HEK293 (cell line): ENCODE results near the gene LTO1.

Experiments
- CTCF ChIA-PET: fragments of 350-600 bp; formaldehyde crosslinking; extraction: SDS; loops from one replicate; lab custom pipeline; 2021; ENCODE audit warnings: antibody characterized with exemption; lab: Yijun Ruan, JAX
- POLR2A ChIA-PET: fragments of 300-600 bp; formaldehyde crosslinking; extraction: SDS; loops from one replicate; lab custom pipeline; 2020; ENCODE audit warnings: antibody characterized with exemption, inconsistent platforms; lab: Yijun Ruan, JAX
- H3K27ac ChIP-seq: fragments of 200-500 bp; sonication (Bioruptor generic); 2 replicates; pipeline ENCODE4 v1.5.1; 2014; ENCODE audit warnings: low read depth, low read length, control low read depth, inconsistent platforms; ENCODE audit errors: extremely low read depth
- H3K36me3 ChIP-seq, 2 experiments: fragments of 200-500 bp in 1 of 2; sonication (Bioruptor generic) in 1 of 2; 1 replicate in 1 of 2; 2 replicates in 1 of 2; pipeline ENCODE4 v1.5.1; 2014 to 2017; ENCODE audit warnings: inconsistent platforms in 2 of 2, low read length in 2 of 2; ENCODE audit not compliant: control insufficient read depth in 2 of 2, insufficient read depth in 1 of 2
- H3K4me1 ChIP-seq: fragments of 200-500 bp; sonication (Bioruptor generic); 2 replicates; pipeline ENCODE4 v1.5.1; 2014; ENCODE audit warnings: mild to moderate bottlenecking, low read length, inconsistent platforms; ENCODE audit not compliant: control insufficient read depth, insufficient read depth
- H3K4me3 ChIP-seq: 2 replicates; pipeline ENCODE4 v1.5.1; 2011; ENCODE audit warnings: low read depth, mild to moderate bottlenecking, control low read depth, low read length, moderate library complexity
- H3K9me3 ChIP-seq: fragments of 200-500 bp; sonication (Bioruptor generic); 2 replicates; pipeline ENCODE4 v1.5.1; 2014; ENCODE audit warnings: low read depth, low read length, inconsistent platforms; ENCODE audit not compliant: control insufficient read depth, insufficient read depth
- FEZF1 ChIP-seq: fragments of 450-650 bp; formaldehyde crosslinking; IDR thresholded peaks from 2 replicates; pipeline ENCODE4 v1.5.1; 2016; ENCODE audit warnings: missing biosample characterization, missing genetic modification characterization
- GLIS1 ChIP-seq: fragments of 450-650 bp; formaldehyde crosslinking; IDR thresholded peaks from 2 replicates; pipeline ENCODE4 v1.5.1; 2016; ENCODE audit warnings: missing biosample characterization, missing genetic modification characterization
- PBX3 ChIP-seq: sonication (generic); formaldehyde crosslinking; IDR thresholded peaks from 2 replicates; pipeline ENCODE4 v1.8.1; 2022; ENCODE audit warnings: mild to moderate bottlenecking, moderate library complexity, missing genetic modification reagents
- RBAK ChIP-seq: fragments of 450-650 bp; formaldehyde crosslinking; IDR thresholded peaks from 2 replicates; pipeline ENCODE4 v1.5.1; 2016; ENCODE audit warnings: missing biosample characterization, missing genetic modification characterization
- ZBTB20 ChIP-seq: fragments of 450-650 bp; formaldehyde crosslinking; IDR thresholded peaks from 2 replicates; pipeline ENCODE4 v1.5.1; 2016; ENCODE audit warnings: missing biosample characterization, missing genetic modification characterization
- ZFP37 ChIP-seq: fragments of 450-650 bp; formaldehyde crosslinking; IDR thresholded peaks from 2 replicates; pipeline ENCODE4 v1.5.1; 2016; ENCODE audit warnings: missing biosample characterization, missing genetic modification characterization
- ZNF132 ChIP-seq: fragments of 450-650 bp; formaldehyde crosslinking; IDR thresholded peaks from 2 replicates; pipeline ENCODE4 v1.5.1; 2017; ENCODE audit warnings: missing biosample characterization, missing genetic modification characterization, borderline replicate concordance
- ZNF214 ChIP-seq: fragments of 450-650 bp; formaldehyde crosslinking; IDR thresholded peaks from 2 replicates; pipeline ENCODE4 v1.5.1; 2017; ENCODE audit warnings: missing biosample characterization, mild to moderate bottlenecking, missing genetic modification characterization, borderline replicate concordance
- ZNF223 ChIP-seq: fragments of 450-650 bp; formaldehyde crosslinking; IDR thresholded peaks from 2 replicates; pipeline ENCODE4 v1.5.1; 2016; ENCODE audit warnings: missing biosample characterization, missing genetic modification characterization
- ZNF266 ChIP-seq: fragments of 450-650 bp; formaldehyde crosslinking; IDR thresholded peaks from 2 replicates; pipeline ENCODE4 v1.5.1; 2016; ENCODE audit warnings: missing biosample characterization, missing genetic modification characterization, low read depth
- ZNF280D ChIP-seq: fragments of 450-650 bp; formaldehyde crosslinking; IDR thresholded peaks from 2 replicates; pipeline ENCODE4 v1.5.1; 2016; ENCODE audit warnings: missing biosample characterization, missing genetic modification characterization
- ZNF501 ChIP-seq: fragments of 450-650 bp; formaldehyde crosslinking; IDR thresholded peaks from 2 replicates; pipeline ENCODE4 v1.5.1; 2016; ENCODE audit warnings: missing biosample characterization, missing genetic modification characterization
- ZNF510 ChIP-seq: fragments of 450-650 bp; formaldehyde crosslinking; IDR thresholded peaks from 2 replicates; pipeline ENCODE4 v1.5.1; 2018; ENCODE audit warnings: mild to moderate bottlenecking, missing genetic modification characterization, missing biosample characterization; ENCODE audit not compliant: insufficient replicate concordance
- ZNF529 ChIP-seq: fragments of 450-650 bp; formaldehyde crosslinking; IDR thresholded peaks from 2 replicates; pipeline ENCODE4 v1.5.1; 2017; ENCODE audit warnings: missing genetic modification characterization, missing biosample characterization; ENCODE audit not compliant: insufficient replicate concordance
- ZNF560 ChIP-seq: fragments of 450-650 bp; formaldehyde crosslinking; IDR thresholded peaks from 2 replicates; pipeline ENCODE4 v1.5.1; 2017; ENCODE audit warnings: missing biosample characterization, missing genetic modification characterization, borderline replicate concordance
- ZNF621 ChIP-seq: fragments of 450-650 bp; formaldehyde crosslinking; IDR thresholded peaks from 2 replicates; pipeline ENCODE4 v1.5.1; 2017; ENCODE audit warnings: missing biosample characterization, missing genetic modification characterization
- ZNF623 ChIP-seq: fragments of 450-650 bp; formaldehyde crosslinking; IDR thresholded peaks from 2 replicates; pipeline ENCODE4 v1.5.1; 2016; ENCODE audit warnings: missing biosample characterization, missing genetic modification characterization
- ZNF629 ChIP-seq: fragments of 450-650 bp; formaldehyde crosslinking; IDR thresholded peaks from 2 replicates; pipeline ENCODE4 v1.5.1; 2017; ENCODE audit warnings: missing biosample characterization, missing genetic modification characterization
- ZNF791 ChIP-seq: fragments of 450-650 bp; formaldehyde crosslinking; IDR thresholded peaks from 2 replicates; pipeline ENCODE4 v1.5.1; 2016; ENCODE audit warnings: missing biosample characterization, missing genetic modification characterization
- TF ChIP-seq, protein P1 (sequence below): fragments of 450-650 bp; IDR thresholded peaks from 2 replicates; pipeline ENCODE4 v1.5.1; 2018; ENCODE audit warnings: missing biosample characterization, missing genetic modification characterization
- TF ChIP-seq, protein P2 (sequence below): fragments of 450-650 bp; formaldehyde crosslinking; IDR thresholded peaks from 2 replicates; pipeline ENCODE4 v1.5.1; 2017; ENCODE audit warnings: missing biosample characterization, missing genetic modification characterization
- TF ChIP-seq, protein P3 (sequence below): fragments of 450-650 bp; formaldehyde crosslinking; IDR thresholded peaks from 2 replicates; pipeline ENCODE4 v1.5.1; 2017; ENCODE audit warnings: missing biosample characterization, missing genetic modification characterization

Gene LTO1

GRCh38 chr11:69697861-69698260 lies 22.7 kb upstream of the LTO1 start:
- Histone ChIP-seq H3K9me3 (no peaks in the 10 kb centered on the region), H3K4me3 (no peak overlapping the region), H3K36me3 (no peaks in the 10 kb centered on the region), H3K4me1 (0 out of 2 replicates have a peak, but pooled peaks cover 4% of the 10 kb centered on the region), H3K27ac (no peak overlapping the region)
- TF ChIP-seq ZNF529 (tag by site-specific recombination): no peak
- ChIA-PET POLR2A (no interaction called here), CTCF (interaction anchor here (0.6 kb wide), 1 partner anchor 185 kb away, joined by 3 read pairs; no protein-coding TSS in a partner anchor)

DNA sequence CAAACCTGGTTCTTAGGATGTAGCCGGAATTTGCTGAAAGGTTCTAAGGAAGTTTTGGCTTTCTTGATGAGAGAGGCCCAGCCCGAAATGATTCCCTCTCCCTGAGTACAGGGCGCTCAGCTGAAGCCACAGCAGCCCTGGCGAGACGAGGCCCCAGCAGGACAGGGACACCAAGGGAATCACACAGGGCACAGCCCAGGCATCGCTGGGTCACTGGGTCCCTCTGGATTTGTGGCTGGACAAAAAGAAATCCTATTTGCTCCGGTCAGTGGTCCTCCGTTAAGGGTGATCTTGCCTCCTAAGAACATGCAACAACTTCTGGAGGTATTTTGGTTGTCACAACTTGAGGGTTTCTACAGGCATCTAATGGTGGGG lies 22.3 kb upstream of the LTO1 start:
- H3K9me3 ChIP-seq: no peaks in the 10 kb centered on the region
- no peak for TF ChIP-seq ZNF621 (tag by site-specific recombination)
- no peak for TF ChIP-seq ZNF280D (tag by site-specific recombination)
- TF ChIP-seq ZNF510 (tag by site-specific recombination): no peak
- no peak for TF ChIP-seq ZNF560
- TF ChIP-seq ZNF501 (tag by site-specific recombination): no peak
- no peak overlapping the region for H3K27ac ChIP-seq
- ChIA-PET CTCF (no interaction called here), POLR2A (no interaction called here)
- no peaks in the 10 kb centered on the region for H3K36me3 ChIP-seq
- H3K4me1 ChIP-seq: 0 out of 2 replicates have a peak, but pooled peaks cover 4% of the 10 kb centered on the region
- no peak overlapping the region for H3K4me3 ChIP-seq

- ChIA-PET CTCF (interaction anchor here (0.6 to 0.7 kb wide), 4 partner anchors 7 to 193 kb away, joined by 3 to 4 read pairs (median 4); no protein-coding TSS in a partner anchor), POLR2A (no interaction called here)
- H3K4me1 ChIP-seq: 0 out of 2 replicates have a peak, but pooled peaks cover 4% of the 10 kb centered on the region
- no peak overlapping the region for H3K27ac ChIP-seq
- no peaks in the 10 kb centered on the region for H3K9me3 ChIP-seq
- no peak overlapping the region for H3K4me3 ChIP-seq
- H3K36me3 ChIP-seq: no peaks in the 10 kb centered on the region
- TF ChIP-seq, protein P1, sequence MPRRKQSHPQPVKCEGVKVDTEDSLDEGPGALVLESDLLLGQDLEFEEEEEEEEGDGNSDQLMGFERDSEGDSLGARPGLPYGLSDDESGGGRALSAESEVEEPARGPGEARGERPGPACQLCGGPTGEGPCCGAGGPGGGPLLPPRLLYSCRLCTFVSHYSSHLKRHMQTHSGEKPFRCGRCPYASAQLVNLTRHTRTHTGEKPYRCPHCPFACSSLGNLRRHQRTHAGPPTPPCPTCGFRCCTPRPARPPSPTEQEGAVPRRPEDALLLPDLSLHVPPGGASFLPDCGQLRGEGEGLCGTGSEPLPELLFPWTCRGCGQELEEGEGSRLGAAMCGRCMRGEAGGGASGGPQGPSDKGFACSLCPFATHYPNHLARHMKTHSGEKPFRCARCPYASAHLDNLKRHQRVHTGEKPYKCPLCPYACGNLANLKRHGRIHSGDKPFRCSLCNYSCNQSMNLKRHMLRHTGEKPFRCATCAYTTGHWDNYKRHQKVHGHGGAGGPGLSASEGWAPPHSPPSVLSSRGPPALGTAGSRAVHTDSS (tag by site-specific recombination): no peak
- peak; percentile 45 for TF ChIP-seq FEZF1 (tag by site-specific recombination)
- no peak for TF ChIP-seq PBX3 (CRISPR knock-in tag)
- TF ChIP-seq ZNF223 (tag by site-specific recombination): no peak
- TF ChIP-seq, protein P2, sequence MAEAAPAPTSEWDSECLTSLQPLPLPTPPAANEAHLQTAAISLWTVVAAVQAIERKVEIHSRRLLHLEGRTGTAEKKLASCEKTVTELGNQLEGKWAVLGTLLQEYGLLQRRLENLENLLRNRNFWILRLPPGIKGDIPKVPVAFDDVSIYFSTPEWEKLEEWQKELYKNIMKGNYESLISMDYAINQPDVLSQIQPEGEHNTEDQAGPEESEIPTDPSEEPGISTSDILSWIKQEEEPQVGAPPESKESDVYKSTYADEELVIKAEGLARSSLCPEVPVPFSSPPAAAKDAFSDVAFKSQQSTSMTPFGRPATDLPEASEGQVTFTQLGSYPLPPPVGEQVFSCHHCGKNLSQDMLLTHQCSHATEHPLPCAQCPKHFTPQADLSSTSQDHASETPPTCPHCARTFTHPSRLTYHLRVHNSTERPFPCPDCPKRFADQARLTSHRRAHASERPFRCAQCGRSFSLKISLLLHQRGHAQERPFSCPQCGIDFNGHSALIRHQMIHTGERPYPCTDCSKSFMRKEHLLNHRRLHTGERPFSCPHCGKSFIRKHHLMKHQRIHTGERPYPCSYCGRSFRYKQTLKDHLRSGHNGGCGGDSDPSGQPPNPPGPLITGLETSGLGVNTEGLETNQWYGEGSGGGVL (tag by site-specific recombination): peak; percentile 32; the same call in 1 of the 2 replicates
- TF ChIP-seq, protein P3, sequence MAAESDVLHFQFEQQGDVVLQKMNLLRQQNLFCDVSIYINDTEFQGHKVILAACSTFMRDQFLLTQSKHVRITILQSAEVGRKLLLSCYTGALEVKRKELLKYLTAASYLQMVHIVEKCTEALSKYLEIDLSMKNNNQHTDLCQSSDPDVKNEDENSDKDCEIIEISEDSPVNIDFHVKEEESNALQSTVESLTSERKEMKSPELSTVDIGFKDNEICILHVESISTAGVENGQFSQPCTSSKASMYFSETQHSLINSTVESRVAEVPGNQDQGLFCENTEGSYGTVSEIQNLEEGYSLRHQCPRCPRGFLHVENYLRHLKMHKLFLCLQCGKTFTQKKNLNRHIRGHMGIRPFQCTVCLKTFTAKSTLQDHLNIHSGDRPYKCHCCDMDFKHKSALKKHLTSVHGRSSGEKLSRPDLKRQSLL: no peak
- TF ChIP-seq RBAK: no peak
- no peak for TF ChIP-seq ZFP37
- no peak for TF ChIP-seq ZNF132 (tag by site-specific recombination)
- no peak for TF ChIP-seq ZNF214 (tag by site-specific recombination)
- TF ChIP-seq ZBTB20 (tag by site-specific recombination): no peak
- no peak for TF ChIP-seq ZNF266 (tag by site-specific recombination)
- TF ChIP-seq ZNF623 (tag by site-specific recombination): no peak
- no peak for TF ChIP-seq ZNF791 (tag by site-specific recombination)
- peak; percentile 76 for TF ChIP-seq GLIS1 (tag by site-specific recombination)
- TF ChIP-seq ZNF629 (tag by site-specific recombination): no peak
Measured at GRCh38 chr11:69696749-69697468, 21.8 kb upstream of the LTO1 start.
